Lung microvascular endothelial cell (primary cell): ENCODE measurements around the gene ELMOD2. TPM values are rescaled to one million over a fixed set of nuclear protein-coding genes. Genes with fewer than 3 reads are reported as not detected.
"Not testable (repeated sequence)": the region's sequence is repeated elsewhere in the genome, so short reads cannot be mapped to it uniquely, and the experiment has no call there.

Experiments used
- DNase-seq, 2 donors: peaks; one replicate each; pipeline versions ENCODE4 v3.0.0 to v3.0.0-alpha.2; 2010; ENCODE audit warnings: low read depth in 2 of 2
- total RNA-seq: library from RNA; depleted of rRNA; stranded (reverse); fragments of >200 nt; gene quantifications from 2 replicates; pipeline ENCODE4 v1.2.1, GENCODE V29; 2014

The ELMOD2 gene, protein sequence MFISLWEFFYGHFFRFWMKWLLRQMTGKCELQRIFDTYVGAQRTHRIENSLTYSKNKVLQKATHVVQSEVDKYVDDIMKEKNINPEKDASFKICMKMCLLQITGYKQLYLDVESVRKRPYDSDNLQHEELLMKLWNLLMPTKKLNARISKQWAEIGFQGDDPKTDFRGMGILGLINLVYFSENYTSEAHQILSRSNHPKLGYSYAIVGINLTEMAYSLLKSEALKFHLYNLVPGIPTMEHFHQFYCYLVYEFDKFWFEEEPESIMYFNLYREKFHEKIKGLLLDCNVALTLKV
- total RNA-seq, result 10.7 and 11.7 TPM in 2 replicates

DNA sequence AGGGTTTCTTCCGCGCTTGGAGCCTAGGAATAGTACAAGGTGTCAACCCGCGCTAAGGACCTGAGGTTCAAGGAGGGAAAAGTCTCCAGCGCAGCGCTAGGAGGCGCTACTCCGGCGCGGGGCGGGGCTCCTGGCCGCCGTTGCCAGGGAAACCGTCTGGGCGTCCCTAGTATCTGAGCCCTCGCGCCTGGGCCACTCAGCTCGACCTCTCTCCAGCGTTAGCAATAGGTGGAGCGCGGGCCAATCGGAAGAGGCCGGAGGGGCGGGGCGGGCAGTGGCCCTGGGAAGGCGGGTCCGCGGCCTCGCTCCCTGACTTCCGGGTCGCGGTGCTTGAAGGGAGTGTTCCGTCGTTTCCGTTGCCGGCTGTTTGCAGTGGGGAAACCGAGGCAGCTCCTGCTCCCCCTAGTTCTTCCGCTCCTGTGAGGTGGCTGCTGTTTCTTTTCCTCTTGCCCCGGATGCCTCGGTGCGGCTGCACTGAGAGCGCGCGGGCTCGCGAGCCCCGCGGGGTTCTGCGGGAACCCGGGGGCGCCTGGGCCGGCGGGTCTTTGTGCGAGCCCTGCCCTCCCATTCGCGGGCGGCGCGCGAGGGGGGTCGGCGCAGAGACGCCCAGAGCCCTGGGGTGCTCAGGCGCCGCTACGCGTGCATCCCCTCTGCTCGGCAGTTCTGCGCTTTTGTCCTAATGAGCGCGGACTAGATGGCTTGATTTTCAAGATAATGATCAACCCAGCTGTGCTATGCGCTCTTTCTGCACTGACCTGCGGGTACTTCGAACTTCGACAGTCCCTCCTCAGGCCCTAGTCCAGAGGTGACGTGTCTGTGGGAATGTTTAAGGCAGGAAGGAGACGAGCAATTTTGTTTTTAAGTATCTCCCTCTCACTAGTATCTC, at the start of gene ELMOD2:
ELMOD2 (plus strand) TSS at position 312 of the 886 bp plus-strand sequence. CDS start 1,261 bp downstream, outside the sequence.
- DNase-seq, result peak; percentile 97 to 98

DNA sequence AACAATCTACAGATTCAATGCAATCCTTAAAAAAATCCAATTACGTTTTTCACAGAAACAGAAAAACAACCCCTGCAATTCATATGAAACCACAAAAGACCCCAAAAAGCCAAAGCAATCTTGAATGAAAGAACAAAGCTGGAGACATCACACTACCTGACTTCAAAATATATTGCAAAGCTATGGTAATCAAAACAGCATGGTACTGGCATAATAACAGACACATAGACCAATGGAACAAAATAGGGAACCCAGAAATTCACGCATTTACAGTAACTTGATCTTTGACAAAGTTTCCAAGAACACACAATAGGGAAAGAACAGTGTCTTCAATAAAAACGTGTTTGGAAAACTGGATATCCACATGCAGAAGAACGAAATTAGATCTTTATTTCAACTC, 40.5 kb upstream of the ELMOD2 start:
- no peak for DNase-seq

DNA sequence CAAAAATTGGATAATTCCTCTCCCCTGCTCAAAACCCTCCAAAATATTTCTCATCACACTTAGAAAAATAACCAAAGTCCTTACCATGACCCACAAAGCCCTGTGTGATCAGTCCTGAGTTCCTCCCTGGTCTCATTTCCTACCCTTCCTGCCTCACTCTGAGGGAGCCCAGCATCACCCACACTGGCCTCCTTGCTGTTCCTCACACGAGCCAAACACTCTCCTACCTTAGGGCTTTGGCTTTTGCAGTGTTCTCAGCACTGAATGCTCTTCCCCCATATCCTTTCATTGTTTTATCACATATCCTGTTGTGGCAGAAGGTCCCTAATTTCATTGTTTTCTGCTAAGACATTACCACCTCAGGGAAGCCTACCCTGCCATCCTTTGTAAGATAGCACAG, 38.0 kb upstream of the ELMOD2 start:
- DNase-seq, result no peak

DNA sequence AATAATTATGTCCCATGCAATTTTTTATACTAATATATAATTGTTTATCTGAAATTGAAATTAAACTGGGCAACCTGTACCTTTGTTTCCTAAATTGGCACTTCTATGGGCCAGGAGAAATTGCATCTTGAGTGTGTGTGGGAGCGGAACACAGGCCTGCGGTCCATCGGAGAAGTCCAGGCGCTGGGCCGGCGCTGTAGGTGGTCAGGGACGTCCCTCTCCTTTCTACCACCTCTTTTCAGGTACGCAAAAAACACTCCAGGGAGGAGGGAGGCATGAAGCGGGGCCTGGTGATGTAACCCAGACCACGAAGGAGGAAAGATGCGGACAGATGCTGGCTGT, 26.6 kb upstream of the ELMOD2 start:
- no peak for DNase-seq

DNA sequence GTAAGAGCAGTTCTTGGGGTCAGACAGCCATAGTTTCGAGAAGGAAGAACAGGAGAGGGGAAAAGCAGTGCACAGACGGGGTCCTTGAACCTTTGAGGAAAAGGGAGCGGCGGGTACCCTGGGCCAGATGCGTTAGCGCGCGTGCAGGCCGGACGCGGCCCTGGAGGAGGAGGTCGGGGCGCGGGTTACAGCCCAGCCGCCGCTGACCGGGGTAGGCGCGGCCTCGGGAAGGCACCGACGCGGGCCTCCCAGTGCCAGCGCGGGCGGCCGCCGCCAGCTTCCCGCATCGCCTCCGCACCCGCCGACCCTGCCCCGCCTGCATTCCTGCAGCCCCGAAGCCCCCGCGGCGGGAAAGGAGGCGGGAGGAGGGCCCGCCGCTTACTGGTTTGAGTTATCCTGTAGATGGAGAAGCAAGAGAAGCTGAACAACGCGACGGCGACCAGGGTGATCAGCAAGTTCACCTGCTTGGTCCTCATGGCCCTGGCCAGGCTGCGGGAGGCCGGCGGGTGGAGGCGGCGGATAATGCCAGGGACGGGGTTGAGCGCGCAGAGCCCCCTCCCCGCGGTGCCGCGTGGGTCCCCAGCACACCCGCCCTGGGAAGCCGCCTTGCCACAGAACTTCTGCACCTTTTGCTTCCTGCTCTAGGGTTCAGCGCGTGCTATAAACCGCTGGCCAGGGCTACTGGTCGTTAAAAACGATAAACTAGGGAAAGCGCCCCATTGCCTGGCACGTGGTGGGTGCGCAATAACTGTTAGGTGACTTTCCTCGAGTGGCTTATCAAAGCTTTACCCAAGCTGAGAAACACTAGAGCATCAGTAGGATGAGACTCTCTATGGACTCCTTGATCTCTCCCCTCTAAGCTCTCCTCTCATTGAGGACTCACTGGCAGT, 26.0 kb upstream of the ELMOD2 start, which contains the start of gene MGAT4D:
MGAT4D (minus strand) TSS at position 547 of the 890 bp plus-strand sequence; CDS start at position 476, 71 bp downstream.
- DNase-seq, result no peak

DNA sequence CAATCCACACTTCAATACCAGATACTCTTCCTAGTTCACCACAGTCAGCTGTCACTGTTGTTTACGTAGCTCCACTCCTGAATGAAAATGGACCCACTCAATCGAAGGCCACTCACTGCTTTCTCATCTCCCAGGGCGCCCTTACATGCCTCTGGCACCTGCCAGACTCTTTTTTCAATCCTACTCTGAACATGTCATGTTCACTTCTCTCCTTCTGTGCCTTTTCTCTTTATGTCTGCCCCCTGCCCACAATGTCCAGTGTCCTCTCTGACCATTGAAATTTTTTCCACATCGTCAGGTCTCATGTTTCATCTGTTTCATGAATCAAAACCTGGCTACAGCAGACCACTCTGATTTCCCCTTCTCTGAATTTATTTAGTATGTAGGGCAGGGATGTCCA, 24.6 kb upstream of the ELMOD2 start:
- no peak for DNase-seq

DNA sequence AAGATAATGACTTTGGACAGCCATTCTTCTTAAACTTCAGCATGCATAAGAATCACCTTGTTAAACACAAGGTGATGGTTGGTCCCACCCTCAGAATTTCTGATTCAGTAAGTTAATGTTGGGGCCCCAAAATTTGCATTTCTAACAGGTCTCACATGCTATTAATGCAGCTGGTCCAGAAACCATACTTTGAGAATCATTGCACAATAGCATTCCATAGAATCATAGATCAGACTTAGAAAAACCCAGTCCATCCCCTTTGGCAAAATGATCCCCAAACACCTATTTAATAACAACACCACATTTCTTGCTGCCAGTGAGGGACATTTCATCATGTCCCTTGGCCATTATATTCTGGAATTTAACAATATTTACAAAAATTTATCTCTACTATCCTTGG, 19.7 kb upstream of the ELMOD2 start:
- no peak for DNase-seq

DNA sequence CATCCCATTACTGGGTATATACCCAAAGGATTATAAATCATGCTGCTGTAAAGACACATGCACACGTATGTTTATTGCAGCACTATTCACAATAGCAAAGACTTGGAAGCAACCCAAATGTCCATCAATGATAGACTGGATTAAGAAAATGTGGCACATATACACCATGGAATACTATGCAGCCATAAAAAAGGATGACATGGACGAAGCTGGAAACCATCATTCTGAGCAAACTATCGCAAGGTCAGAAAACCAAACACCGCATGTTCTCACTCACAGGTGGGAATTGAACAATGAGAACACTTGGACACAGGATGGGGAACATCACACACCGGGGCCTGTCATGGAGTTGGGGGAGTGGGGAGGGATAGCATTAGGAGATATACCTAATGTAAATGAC, 10.2 kb upstream of the ELMOD2 start:
- not testable (repeated sequence) for DNase-seq

DNA sequence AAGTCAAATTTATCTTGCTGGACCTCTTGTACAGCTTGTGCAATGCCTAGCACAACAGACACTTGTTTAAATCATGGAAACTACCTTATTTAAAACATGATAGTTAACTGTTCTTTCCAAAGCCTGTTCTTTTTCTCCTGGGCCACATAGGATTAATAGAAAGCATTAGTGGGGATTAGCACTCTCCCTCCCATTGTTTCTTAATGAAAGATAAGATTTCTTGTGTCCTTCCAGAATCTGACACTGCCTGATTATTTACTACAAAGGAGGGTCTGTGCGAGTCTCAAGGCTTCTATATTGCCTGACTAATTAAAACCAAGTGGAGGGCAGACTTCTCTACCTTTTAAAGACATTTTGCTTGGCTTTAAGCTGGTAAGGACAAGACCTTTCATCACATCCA, 8.5 kb upstream of the ELMOD2 start:
- no peak for DNase-seq

DNA sequence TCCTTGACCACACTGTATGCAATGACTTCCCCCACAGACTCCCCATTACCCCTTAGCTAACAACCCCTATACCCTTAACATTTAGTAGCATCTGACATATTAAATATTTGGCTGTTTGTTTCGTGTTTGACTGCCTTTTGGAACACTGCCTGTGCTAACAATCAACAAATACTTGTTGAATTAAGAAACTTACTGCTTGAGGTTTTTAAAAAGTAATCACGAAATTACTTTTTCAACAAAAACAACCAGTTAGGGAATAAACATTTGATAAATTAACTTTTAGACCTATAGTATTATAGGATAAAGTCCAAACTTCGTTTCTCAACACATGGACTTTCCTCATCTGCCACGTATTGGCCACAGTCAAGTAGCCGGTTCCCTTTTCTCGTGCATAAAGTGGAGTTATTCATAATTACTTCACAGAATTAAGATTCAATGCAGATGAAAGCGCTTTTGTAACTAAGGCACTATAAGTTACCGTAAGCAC, 555 bp upstream of the ELMOD2 start:
- no peak for DNase-seq

DNA sequence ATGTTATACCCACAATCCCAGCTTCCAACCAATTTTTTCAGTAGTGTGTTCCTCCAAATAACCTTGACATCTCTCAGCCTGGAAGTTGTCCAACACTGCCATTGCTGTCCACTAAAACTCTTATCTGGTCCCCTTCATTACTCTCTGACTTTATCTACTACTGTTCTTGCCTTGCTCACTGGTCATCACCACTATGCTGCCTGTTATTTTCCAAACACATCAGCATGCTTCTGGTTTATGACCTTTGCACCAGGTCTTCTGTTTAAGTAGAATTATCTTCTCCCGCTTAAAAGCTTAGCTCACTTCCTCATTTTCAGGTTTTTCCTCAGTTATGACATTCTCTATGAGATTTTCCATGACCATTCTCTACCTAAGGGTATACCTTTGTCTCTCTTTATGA, 5.5 kb downstream of the ELMOD2 start:
- no peak for DNase-seq

DNA sequence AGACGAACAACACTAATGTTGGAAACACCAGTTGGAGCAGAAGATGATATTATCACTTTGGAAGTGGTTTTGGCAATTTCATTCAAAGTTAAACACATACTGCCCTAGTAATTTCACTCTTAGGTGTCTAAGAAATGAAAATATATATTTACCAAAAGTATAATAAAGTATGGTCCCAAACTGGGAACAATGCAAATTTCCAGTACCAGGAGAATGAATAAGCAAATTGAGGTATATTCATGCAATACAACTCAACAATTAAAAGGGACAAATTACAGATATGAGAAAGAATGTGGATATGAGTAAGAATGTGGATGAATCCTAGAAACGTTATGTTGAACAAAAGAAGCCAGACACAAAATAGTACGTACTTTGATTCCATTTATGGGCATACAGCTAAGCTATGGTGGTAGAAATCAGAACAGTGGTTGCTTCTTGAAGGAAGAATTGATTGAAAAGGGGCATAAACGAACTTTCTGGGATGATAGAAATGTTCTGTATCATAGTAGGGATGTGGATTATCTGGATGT, 10.0 kb downstream of the ELMOD2 start:
- DNase-seq, result peak in 1 of 2 donors; percentile 40

DNA sequence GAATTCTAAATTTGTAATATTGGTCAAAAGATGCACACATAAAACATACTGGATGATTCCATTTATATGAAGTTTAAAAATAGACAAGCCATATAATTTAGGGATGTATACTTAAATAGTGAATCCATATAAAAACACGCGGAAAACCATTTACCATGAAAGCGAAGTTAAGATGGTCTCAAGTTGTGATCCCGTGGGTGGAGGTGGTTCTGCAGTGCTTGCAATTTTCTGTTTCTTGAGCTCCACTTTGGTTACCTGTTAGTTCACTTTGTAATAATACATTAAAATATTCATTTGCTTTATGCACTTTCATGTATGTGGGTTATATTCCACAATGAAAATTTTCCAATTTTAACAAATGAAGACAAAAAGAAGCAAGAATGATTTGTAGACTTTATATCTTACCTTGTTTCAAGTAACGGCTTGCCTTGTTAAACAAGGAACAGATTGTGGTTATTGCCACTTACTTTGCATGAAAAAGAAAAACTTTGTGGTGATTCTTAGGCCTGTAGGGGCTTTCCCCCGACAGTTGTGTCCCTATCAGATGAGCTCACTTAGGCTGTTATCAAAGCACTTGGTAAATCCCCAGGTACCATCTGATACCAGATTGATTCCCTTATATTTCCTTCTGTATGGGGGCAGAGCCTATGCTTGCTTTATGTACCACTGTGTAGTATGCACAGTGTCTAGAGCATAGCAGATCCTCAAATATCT, 32.6 kb downstream of the ELMOD2 start:
- no peak for DNase-seq

DNA sequence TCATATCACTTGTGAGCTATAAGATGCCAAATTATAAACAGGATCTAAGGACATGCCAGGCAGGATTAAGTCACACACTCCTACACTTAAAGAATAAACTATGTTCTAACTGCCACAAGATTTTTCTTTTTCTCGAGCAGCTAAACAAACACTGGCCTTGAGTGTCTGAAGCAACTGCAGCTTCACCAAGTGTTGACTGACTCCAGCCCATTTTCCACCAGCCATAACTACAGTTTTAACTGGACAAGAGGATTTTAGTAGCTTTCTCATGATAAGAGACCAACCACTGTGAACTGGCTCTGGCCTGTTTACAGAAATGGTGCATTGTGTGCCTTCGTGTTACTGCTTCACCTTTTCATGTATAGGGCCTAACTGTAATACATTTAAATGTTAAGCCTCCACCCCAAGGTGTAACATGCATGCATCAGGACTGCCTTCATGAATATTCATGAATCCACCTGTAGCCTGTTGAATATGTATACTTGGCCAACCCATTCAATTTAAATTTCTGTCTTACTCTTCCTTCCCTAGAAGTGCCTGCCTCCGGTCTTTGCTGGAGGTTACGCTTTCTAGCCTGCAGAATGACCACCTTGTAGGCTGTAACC, 34.0 kb downstream of the ELMOD2 start:
- DNase-seq, result no peak

DNA sequence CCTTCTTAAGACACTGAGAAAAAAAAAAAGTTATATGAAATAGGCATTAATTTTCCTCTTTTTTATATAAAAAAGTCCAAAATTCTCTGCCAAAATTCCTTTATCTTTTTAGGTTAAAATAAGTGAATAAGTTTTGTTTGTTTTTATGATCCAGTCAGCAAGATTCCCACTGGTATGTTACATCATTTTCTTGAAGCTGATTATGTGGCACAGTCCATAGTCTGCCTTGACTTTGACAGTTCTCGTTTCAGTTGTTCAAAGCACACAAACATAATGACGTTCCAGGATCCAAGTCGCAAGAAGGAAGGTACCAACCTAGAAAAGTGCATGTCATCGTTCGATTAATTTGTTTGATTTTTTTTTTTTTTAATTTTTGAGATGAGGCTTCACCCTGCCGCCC, 35.7 kb downstream of the ELMOD2 start:
- DNase-seq, result no peak

DNA sequence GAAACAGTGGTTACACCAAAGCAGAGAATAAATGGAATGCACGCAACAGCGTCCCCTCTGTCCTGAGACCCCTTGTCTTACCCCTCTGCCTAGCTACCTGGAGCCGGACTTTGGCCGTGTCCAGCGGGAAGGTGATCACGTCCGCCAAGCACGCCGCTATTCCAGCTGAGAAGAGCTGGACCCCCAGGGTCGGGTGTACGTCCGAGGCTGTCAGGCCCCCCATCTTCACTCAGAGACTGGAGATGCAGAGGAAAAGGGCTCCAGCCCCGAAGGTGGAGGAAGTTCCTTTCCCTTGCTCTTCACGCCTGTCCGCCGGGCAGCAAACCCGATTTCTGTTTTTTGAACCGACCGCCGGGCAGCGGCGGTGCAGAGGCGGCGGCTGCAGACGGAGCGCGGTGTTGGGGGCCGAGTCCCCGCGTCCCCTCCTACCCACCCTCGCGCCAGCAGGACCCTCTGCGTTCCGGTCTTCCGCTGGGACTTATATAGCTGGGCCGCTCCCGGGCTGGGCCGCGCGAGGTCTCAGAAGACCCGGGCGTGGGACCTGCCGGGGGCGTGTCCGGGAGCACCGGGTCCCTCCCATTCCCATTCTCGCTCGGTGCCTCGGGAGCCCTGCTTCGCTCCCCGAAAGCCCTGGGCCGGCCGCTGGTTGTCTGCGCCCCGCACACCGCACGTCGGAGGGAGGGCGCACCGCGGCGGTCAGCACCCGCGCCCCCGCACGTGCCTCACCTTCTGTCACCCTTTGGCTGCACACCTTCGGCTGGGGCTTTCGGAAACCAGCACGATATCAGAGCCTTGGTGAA, 44.7 kb downstream of the ELMOD2 start, which contains the start of gene UCP1:
UCP1 (minus strand) TSS at position 455 of the 800 bp plus-strand sequence; CDS start at position 223, 232 bp downstream.
- DNase-seq, result peak in 1 of 2 donors; percentile 1

DNA sequence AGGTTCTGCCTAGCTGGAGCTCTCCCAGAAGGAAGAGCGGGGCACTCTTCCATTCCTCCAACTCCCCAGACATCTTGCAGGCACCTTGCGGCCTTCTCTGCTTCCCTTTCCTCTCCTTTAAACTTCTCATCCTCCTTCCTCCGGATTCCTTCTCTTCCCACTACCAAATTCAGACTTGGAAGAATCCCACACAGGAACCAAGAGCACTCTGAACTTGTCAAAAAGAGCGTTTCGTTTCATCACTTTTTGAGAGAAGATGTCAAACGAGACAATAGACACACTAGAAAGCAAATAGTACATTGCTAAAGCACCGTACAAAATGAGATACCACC, 45.3 kb downstream of the ELMOD2 start:
- DNase-seq, result no peak

DNA sequence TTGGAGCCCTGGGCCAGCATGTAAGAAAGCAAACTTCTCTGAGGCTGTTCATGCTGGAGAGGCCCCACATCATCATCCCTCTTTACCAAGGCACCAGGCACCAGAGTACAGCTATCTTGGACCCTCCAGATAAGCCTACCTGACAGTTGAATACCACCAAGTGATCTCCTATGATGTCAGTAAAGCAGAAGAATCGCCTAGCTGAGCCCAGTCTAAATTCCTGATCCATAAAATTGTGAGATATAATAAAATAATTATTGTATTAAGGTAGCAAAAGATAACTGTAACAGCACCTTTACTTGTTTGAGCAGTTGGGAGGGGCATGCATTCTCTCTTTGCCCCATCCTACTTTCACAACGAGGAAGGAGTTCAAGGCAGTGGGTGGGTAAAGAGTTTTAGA, 47.7 kb downstream of the ELMOD2 start:
- DNase-seq, result no peak

DNA sequence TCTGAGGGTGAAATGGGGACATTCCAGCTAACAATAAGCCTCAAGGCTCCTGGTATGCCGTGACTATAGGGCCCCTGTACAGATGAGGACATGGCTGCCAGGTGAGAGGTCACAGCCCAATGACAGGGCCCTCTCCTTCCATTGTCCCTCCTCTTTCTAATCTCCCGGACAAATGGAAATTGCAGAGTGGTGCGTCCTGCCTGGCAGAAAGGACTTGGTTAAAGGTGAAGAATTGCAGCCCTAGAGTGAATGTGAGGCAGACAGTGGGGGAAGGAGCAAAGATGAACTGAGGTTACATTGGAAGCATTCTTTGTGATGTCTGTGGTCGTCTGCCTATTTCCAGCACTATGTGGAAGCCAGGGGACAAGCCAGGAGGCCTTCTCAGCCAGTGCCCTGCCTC, 51.5 kb downstream of the ELMOD2 start:
- DNase-seq, result no peak
